ENCODE results near the gene AFG3L2.
"Not testable (repeated sequence)": the region's sequence is repeated elsewhere in the genome, so short reads cannot be mapped to it uniquely, and the experiment has no call there.

The AFG3L2 gene

DNA sequence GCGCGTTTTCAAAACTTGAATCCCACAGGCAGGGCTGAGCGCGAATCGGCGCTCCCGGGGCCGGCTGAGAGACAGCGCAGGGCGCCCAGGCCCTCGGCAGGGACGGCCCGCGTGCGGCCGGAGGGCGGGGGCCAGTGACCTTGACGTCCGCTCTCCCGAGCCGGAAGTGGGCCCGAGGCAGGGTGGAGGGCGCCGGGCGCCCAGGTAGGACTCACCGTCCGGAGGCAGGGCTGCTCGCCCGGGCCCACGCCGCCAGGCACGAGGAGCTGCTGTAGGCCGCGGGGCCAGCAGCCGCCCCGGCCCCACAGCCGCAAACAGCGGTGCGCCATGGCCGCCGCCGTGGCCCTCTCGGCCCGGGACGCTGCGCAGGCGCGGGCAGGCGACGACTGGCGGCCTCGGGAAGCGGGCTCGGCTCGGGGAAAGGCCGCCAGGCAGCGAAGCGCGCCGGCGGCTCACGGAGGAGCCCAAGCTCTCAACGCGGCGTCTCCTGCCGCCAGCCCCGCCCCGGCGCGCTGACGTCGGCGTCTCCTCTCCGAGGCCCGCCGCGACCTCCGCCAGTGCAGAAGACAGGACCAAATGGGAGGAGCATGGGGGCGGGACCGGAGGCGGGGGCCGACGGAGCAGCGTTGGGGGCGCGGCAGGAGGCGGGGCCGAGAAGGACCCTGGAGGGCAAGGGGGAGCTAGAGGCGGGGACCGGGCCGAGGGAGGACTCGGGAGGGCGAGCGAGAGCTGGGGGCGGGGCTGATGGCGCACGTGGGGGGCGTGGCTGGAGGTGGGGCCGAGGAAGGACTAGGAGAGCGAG lies at the start of gene AFG3L2:
Gene AFG3L2 (minus strand): TSS at position 474 of the 802 bp plus-strand sequence. CDS start 145 bp downstream, at position 329.
- peak; percentile 98 for DNase-seq (ENCODE audit: low read depth, low spot score)

DNA sequence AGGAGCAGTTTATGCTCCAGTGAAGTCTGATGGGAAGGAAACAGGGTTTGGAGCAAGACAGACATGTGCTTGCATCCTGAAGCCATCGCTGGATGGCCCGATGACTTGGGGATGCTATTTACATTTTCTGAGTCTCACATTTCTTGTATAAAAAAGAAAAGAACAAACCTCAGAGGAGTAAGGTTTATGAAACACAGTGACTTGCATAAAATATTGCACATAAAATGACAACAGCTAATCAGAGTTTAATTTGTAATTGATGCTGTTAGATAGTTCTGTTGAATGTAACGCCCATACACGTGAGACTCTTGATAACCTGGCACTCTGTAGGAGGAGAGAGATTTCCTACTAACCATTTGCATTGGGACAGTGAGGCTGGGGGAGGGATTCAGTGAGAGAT lies 47.2 kb upstream of the AFG3L2 start:
- DNase-seq (ENCODE audit: low read depth, low spot score), result no peak

DNA sequence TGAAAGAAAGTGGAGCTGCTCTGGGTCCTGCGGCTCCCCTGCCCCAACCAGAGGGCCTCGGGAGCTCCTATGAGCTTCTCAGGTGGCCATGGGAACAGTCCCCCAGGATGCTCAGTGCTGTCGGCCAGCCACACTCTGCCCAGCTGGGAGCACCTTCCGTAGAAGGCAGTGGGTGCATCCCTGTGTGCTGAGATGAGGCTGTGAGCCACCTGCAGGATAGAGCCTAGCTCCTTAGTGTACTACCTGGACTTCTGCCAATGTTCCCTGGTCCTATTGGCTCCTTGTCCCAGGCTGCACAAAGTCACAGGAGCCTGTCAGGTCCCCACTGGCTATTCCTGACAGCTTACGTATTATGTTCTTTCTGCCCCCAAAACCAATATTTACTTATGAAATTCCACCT lies 46.8 kb upstream of the AFG3L2 start:
- DNase-seq (ENCODE audit: low read depth, low spot score), result no peak

DNA sequence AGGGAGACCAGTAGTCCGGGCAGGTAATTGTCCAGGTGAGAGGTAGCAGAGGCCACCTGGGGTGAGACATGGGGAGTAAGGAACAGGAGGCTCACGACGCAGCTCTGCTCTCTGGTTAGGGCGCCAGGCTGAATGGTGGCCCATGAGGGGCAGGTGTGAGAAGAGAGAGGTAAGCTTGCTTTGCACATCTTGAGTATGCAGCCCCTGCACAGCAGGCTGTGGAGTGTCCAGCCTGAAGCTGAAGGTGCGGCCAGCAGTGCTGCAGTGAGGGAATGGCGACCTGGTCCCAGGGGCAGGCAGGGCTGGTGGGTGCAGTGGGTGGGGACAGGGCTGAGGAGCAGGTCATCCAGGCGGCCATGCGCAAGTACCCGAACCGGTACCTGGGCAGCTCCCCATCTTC lies 46.4 kb upstream of the AFG3L2 start:
- DNase-seq (ENCODE audit: low read depth, low spot score), result no peak

DNA sequence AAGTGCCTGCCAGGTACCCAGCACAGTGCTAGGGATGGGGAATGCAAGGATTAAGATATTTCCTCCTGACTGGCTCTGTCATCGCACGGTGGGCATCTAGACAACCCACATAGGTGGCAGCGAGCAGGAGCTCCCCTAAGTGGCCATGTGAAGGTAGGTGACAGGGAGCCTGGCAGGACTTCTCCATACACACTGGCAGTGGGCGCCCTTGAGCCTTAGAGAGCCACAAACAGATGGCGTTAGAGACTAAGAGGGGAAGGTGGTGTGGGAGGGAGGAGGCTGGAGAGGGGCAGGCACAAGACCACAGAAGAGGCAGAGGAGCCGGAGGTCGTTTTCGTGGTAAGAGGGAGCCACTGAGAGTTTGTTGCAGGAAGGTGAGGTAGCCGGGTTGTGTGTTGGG lies 45.9 kb upstream of the AFG3L2 start:
- DNase-seq (ENCODE audit: low read depth, low spot score), result no peak

DNA sequence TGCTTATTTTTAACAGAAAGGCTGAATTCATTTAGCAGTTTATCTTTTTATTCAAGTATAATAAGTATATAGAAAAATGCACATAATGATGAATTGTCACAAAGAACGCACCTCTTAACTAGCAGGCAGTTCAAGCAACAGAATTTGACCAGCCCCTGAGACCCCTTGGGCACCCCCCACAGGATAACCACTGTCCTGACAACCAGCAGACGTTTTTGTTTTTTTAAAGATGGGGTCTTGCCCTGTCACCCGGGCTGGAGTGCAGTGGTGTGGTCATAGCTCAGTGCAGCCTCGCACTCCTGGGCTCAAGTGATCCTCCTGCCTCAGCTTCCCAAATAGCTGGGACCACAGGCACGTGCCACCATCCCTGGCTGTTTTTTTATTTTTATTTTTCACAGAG lies 44.7 kb upstream of the AFG3L2 start:
- DNase-seq (ENCODE audit: low read depth, low spot score), result no peak

DNA sequence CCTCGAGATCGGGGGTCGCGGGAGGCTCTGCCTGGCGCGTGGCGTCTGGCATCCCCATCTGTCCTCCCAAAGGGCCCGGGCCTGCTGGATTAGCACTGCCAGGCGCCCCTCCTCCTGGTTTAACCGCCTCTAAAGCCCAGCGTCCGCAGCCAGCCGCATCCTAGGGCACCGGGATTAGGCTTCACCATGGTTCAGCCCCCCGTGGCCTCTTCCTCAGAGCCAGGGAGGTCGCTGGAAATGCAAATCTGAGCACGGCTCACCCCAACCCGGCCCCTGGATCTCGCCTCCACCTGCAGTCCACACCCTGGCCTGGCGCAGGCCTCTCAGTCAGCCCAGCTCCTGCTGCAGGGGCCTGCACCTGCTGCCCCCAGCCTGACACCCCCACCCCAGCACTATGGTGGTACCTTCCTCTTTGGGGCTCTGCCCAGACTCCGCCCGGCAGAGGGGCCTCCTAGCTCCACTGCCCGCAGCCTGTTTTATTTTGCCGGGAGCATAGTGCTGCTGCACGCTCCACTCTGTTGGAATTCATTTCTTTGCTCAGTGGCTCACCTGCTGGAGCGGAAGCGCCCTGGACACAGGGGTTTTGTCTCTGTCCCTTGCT lies 43.9 kb upstream of the AFG3L2 start:
- no peak for DNase-seq (ENCODE audit: low read depth, low spot score)

DNA sequence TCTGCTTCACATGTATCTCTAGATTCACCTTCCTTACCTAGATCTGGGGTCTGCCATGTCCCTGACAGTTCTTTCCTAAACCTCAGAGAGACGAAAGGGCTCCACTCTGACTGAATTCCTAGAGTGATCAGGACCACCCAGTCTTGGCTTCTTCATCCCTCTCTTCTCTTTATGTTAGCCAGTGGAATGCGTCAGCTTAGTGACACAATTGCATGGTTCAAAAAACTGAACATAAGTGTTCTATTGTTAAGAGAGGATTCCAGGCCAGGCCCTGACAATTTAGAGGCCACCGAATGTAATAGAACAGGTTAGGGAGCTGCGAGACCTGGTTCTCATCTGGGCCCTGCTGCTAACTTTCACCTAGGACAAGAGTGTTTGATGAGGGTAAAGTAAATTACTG lies 40.7 kb upstream of the AFG3L2 start:
- DNase-seq (ENCODE audit: low read depth, low spot score), result no peak

DNA sequence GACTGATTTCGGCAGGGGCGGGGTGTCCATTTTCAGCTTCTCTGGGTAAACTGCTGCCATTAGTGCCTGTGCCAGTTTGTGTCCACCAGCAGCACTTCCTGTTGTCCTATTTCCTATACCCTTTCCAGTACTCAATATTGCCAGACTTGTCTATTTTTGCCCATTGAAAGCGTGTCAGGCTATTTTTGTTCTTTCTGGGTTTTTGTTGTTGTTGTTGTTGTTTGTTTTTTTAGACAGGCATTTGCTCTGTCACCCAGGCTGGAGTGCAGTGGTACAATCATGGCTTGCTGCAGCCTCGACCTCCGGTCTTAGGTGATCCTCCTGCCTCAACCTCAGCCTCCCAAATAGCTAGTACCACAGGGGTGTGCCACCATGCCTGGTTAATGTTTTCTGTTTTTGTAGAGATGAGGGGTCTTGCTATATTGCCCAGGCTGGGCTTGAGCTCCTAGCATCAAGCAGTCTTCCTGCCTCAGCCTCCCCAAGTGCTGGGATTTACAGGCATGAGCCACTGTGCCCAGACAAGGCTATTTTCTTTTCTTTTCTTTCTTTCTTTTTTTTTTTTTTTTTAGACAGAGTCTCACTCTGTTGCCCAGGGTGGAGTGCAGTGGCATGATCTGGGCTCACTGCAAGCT lies 39.2 kb upstream of the AFG3L2 start:
- DNase-seq (ENCODE audit: low read depth, low spot score), result no peak

DNA sequence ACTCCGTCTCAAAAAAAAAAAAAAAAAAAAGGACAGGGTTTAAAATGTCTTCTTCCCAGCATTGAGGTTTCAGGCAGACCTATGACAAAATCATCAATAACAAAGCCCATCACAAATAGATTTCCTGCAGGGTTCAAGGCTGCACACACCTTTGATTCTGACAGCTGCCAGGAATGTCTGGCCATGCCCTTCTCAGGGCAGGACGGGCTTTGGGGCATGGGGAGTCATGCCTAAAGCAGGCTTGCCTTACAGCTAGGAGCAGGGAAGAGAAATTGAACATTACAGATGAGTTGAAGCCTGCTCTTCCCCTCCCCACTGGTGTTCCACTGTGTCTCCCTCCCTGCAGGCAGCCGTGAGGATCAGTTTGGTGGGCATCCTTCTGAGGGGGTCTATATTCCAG lies 34.4 kb upstream of the AFG3L2 start:
- no peak for DNase-seq (ENCODE audit: low read depth, low spot score)

DNA sequence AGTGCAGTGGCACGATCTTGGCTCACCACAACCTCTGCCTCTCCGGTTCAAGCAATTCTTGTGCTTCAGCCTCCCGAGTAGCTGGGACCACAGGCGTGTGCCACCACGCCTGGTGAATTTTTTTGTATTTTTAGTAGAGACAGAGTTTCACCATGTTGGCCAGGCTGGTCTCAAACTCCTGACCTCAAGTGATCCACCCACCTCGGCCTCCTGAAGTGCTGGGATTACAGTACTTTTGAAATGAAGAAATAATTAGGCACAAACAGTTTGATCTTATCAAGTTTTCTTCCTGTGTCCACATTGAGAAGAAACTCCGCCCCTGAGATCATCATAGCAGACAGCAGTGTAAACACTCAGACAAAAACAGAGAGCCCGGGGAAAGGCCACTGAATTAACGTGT lies 33.7 kb upstream of the AFG3L2 start:
- not testable (repeated sequence) for DNase-seq (ENCODE audit: low read depth, low spot score)

DNA sequence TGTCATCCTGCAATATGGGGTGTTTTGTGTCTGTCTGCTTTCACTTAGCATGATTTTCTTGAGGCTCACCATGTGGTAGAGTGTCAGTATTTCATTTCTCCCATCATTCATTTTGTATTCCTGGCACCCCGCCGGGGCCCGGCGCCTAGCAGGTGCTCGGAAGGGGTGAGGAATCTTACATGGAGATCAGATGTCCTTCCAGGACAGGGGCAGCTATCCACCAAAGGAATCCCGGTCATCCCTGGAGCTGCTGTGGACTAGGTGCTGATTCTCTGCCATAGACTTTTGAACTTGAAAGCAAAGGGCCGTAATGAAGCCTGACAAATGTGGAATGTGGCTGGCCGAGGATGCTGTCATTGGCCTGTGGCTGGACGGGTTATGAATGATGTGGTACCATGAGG lies 33.1 kb upstream of the AFG3L2 start:
- DNase-seq (ENCODE audit: low read depth, low spot score), result no peak

DNA sequence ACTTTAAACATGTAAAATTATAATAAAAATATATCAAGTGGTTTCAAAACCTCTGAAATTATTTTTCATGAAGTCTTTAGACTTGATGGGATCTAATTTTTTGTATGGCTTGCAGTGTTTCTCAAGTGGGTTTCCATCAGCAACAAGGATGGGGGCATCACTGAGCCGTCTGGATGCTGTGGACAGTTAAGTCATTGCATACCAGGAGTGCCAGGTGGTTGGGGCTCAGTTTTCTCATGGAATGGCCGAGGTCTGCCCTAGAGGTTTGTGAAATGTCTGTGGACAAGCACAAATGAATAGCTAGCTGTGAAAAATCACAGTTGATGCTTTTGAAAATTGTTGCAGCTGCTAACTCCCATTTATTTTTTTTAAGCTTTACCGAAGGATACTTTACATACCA lies 32.4 kb upstream of the AFG3L2 start:
- DNase-seq (ENCODE audit: low read depth, low spot score), result no peak

DNA sequence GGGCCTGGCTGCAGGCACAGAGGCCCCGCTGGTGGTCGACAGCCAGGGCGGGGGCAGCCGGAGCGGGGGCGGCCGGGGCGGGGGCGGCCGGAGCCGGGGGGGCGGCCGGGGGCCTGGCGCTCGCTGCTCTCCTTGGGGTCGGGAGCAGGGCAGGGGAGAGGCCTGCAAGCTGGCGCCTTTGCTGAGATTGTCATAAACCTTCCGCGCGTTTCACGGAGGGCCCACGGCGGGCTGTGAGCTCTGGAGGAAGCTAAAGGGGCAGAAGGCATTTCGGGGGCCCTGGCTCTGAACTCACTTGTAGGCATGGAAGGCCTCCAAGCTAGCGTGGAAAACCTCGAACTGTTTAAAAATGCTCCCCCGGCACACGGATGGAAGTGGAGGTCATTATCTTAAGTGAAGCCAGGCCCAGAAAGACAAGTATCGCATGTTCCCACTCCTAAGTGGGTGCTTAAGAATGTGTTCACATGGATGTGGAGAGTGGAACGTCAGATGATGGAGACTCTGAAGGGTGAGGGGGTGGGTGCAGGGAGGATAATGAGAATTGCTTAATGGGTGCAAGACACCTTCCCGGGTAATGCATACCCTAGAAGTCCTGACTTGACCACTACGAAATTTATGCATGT lies 31.3 kb upstream of the AFG3L2 start:
- no peak for DNase-seq (ENCODE audit: low read depth, low spot score)

DNA sequence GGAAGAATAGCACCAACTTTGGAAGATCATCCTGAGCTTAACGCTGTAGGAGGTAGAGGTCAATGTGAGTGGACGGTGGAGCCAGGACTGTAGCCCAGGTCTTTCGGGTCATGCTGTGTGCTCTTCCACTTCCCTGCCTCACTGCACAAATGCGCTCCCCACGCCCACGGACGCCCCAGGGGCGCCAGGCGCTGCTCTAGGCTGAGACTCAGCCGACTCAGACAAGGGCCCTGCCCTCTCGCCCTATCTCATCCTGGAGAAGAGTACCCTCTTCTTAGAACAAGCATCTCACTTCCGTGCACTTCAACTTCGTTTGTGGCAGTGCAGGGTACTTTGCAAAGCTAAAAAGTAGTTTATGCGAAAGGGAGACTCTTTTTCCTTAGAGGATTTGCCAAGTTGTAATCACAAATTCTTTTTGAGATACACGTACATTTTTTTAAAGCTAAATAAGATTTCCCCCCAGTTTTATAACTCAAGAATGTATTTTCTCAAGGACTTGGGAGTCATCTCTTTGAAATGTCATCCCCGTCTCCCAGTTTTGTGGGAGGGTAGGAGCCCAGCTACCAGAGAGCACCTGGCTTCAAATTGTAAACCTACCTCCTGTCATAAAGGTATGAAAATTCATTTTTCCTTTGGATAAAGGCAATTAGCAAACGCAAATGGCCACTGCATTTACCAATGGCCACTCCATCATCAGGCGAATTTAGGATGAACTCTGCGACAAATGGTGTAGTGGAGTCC lies 29.5 kb upstream of the AFG3L2 start:
- DNase-seq (ENCODE audit: low read depth, low spot score), result no peak

DNA sequence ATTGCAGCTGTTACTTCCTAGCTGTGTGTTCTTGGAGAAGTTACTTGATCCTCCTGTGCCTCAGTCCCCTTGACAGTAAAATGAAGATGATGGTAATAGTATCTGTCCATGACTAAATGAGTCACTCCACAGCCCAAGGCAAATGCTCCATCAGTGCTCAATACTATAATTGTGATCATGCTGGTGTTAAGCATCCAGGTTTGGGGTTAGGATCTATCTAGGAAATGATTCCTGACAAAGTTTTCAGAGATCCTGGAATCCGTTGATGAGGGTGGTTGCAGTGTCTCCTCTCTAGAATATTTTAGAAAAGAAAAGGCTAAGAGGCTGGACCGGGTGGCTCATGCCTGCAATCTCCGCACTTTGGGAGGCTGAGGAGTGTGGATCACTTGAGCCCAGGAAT lies 28.0 kb upstream of the AFG3L2 start:
- DNase-seq (ENCODE audit: low read depth, low spot score), result no peak

DNA sequence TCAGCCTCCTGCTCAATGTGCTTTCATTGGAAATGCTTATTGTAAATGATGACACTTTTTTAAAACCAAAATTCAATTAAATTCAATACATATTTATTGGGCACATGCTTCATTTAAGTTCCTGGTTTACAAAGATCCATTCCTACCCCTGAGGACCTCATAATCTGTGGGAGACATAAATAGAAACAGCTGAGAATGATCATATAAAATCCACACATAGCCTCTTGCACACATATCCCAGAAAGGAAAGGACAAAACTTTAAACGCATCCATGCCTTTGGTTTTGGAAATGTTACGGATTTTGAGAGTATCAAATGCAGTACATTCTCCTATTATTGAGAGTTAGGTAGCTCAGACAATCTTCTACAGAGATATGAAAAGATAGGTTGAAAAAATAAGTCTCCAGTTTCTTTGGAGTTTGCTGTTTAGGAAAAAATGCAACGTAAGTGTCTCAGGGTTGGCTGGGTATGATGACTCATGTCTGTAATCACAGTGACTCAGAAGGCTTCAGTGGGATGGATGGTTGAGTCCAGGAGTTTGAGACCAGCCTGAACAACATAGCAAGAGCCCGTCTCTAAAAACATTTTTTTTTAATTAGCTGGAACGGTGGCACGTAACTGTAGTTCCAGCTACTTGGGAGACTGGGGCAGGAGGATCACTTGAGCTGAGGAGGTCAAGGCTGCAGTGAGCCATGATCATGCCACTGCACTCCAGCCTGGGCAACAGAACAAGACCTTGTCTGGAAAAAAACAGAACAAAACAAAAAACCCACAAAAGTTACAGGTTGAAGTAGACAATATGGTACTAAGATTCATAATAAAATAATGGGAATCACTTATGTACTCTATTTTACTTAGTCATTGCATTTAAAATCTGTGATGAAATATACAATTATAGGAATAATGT lies 26.8 kb upstream of the AFG3L2 start:
- no peak for DNase-seq (ENCODE audit: low read depth, low spot score)

DNA sequence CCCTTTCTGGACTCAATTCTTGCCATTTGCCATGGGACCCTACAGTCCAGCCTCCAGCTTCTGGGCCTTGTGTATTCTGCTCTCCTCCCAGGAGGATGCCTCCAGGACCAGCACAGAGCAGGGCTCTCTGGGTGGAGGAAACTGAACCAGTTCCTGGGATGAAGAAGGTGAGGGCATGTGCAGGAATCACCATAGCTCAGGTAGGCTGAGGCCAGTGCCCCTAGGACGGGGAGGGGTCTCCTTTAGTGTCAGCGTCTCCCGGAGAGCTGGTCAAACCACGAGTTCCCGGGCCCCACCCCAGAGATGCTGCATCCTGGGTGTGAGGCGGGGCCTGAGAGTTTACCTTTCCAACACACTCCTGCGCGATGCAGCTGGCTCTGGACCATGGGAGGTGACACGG lies 24.9 kb upstream of the AFG3L2 start:
- DNase-seq (ENCODE audit: low read depth, low spot score), result no peak

DNA sequence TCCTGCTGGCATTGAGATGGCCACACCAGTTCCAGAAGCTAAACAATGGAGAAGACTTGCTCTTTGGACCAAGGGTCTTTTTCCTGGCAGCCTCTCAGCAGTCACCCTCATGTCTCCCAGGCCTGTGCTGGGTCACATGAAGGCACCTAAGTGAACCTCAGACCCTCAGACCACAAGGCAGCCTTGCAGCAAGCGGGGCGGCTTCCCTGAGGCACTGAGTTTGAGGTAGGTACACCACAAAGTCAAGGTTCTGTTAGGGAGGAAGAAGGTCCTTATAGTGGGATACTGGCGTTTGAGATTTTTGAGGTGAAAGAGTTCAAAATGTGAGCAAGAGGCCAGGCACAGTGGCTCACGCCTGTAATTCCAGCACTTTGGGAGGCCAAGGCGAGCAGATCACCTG lies 22.2 kb upstream of the AFG3L2 start:
- DNase-seq (ENCODE audit: low read depth, low spot score), result no peak

DNA sequence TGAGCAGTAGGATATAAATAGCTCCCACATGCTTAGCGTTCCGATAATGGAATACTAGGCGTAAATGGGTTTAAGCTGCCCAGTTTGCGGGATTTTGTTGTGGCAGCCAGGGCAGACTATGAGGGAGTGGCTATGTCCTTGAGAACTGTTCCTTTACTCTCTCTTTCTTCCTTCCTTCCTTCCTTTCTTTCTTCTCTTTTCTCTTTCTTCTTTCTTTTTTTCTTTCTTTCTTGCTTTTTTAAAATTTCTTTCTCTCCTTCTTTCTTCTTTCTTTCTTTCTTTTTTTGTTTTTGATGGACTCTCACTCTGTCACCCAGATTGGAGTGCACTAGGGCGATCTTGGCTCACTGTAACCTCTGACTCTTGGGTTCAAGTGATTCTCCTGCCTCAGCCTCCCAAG lies 21.6 kb upstream of the AFG3L2 start:
- DNase-seq (ENCODE audit: low read depth, low spot score), result no peak

DNA sequence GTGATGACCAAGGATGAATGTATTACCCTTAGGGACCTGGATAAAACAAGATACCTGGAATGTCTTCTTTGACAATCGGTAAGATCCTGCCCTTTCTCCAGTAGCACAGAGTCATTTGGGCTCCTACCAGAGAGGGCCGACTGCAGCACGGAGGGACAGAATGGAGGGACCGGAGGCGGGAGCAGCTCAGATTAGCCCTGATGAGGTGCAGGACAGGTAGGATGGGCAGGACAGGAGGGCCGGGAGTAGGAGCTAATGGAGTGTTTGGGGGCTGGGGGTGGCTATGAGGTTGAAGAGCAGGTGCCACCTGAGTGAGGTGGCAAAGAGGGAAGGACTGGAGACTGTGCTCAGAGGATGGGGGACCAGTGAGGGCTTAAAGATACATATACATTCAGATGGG lies 20.8 kb upstream of the AFG3L2 start:
- DNase-seq (ENCODE audit: low read depth, low spot score), result no peak
